Lower leg skin (tissue), 4 donors: ENCODE data around the gene PMS1. TPM values are rescaled to one million over a fixed set of nuclear protein-coding genes. Genes with fewer than 3 reads are reported as not detected.

Experiments
- DNase-seq, 2 donors: peaks; one replicate each; pipeline ENCODE4 v3.0.0-alpha.2; 2019; ENCODE audit warnings: low spot score in 2 of 2
- H3K4me3 ChIP-seq: fragments of 200-600 bp; sonication (generic); 2 replicates; pipeline ENCODE4 v1.5.1; 2017; ENCODE audit warnings: mild to moderate bottlenecking, low read depth; ENCODE audit not compliant: poor library complexity, severe bottlenecking
- CTCF ChIP-seq, 3 donors: fragments of 450-650 bp; IDR thresholded peaks; one replicate each; pipeline ENCODE4 v1.5.1; 2016; ENCODE audit warnings: antibody characterized with exemption in 3 of 3, mild to moderate bottlenecking in 3 of 3, moderate library complexity in 2 of 3
- POLR2A ChIP-seq, 2 donors: fragments of 450-650 bp; IDR thresholded peaks; one replicate each; pipeline ENCODE4 v1.6.1; 2016 to 2017; ENCODE audit warnings: antibody characterized with exemption in 2 of 2, mild to moderate bottlenecking in 1 of 2, moderate library complexity in 1 of 2
- WGBS, 2 donors: methylation state at CpG; one replicate each; pipeline ENCODE4 v1.1.5; 2018; 5-methylcytosine and 5-hydroxymethylcytosine counted together
- intact Hi-C: fragments of 100-400 bp; cut with DNase I; formaldehyde crosslinking; loops from one replicate; pipeline ENCODE4 v1.15.0; 2023; ENCODE audit warnings: low total_unique reads
- total RNA-seq, 4 donors: library from RNA; depleted of rRNA; stranded (reverse); fragments of >200 nt; gene quantifications; one replicate each; pipeline ENCODE4 v1.1.0, GENCODE V29; 2016

Gene PMS1
- total RNA-seq, 4 donors from 2014 or later, result 6.7 to 10.2 (median 10.0) TPM

- no peak overlapping the region for H3K4me3 ChIP-seq
- no peak for TF ChIP-seq POLR2A (IDR thresholded peaks at IDR 0.05)
- TF ChIP-seq CTCF (IDR thresholded peaks at IDR 0.05), result no peak
- intact Hi-C loops, result no loop called here
- DNase-seq, result no peak
These were observed 14.7 kb downstream of the PMS1 start for GRCh38 chr2:189799030-189799331.

- DNase-seq, result no peak
- 63 to 72% methylated on average over 2 of the region's 2 CpGs for WGBS, 2 donors
- intact Hi-C loops, result no loop called here
These were observed 15.3 kb downstream of the PMS1 start for GRCh38 chr2:189799531-189799930.

GRCh38 chr2:189802396-189802912 lies 18.2 kb downstream of the PMS1 start:
- DNase-seq, result no peak
- TF ChIP-seq POLR2A (IDR thresholded peaks at IDR 0.05), result no peak
- TF ChIP-seq CTCF (IDR thresholded peaks at IDR 0.05), result no peak
- 92 to 98% methylated on average over 2 of the region's 2 CpGs for WGBS, 2 donors
- no peak overlapping the region for H3K4me3 ChIP-seq
- intact Hi-C loops, result no loop called here

More at GRCh38 chr2:189799531-189799930, 15.3 kb downstream of the PMS1 start:
- H3K4me3 ChIP-seq, result no peak overlapping the region
- TF ChIP-seq CTCF (IDR thresholded peaks at IDR 0.05), result no peak
- no peak for TF ChIP-seq POLR2A (IDR thresholded peaks at IDR 0.05)

GRCh38 chr2:189803431-189803830 lies 19.2 kb downstream of the PMS1 start:
- TF ChIP-seq POLR2A (IDR thresholded peaks at IDR 0.05), result no peak
- no peak for TF ChIP-seq CTCF (IDR thresholded peaks at IDR 0.05)
- WGBS, 2 donors, result 81% methylated on average over 3 of the region's 3 CpGs
- intact Hi-C loops, result no loop called here
- DNase-seq, result no peak
- no peak overlapping the region for H3K4me3 ChIP-seq

- intact Hi-C loops, result no loop called here
- no peak for TF ChIP-seq CTCF (IDR thresholded peaks at IDR 0.05)
- no peak for TF ChIP-seq POLR2A (IDR thresholded peaks at IDR 0.05)
- DNase-seq, result no peak
- no peak overlapping the region for H3K4me3 ChIP-seq
- 77 to 82% methylated on average over 3 of the region's 3 CpGs for WGBS, 2 donors
These were observed 34.2 kb downstream of the PMS1 start for GRCh38 chr2:189818249-189819038.

DNA sequence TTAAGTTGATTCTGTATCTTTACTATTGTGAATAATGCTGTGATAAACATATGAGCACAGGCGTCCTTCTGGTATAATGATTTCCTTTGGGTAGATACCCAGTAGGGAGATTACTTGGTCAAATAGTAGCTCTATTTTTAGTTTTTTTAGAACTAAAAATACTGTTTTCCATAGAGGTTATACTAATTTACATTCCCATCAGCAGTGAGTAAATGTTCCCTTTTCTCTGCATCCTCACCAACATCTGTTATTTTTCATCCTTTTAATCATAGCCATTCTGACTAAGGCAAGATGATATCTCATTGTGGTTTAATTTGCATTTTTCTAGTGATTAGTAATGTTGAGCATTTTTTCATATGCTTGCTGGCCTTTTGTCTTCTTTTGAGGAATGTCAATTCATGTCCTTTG lies 35.1 kb downstream of the PMS1 start:
- H3K4me3 ChIP-seq, result no peak overlapping the region
- intact Hi-C loops, result no loop called here
- TF ChIP-seq CTCF (IDR thresholded peaks at IDR 0.05), result no peak
- no peak for TF ChIP-seq POLR2A (IDR thresholded peaks at IDR 0.05)
- no peak for DNase-seq
- WGBS, 2 donors, result 84 to 96% methylated on average over 1 of the region's 1 CpG
